GM18858 (cell line): ENCODE results near the gene TENM4.

ENCODE experiments used
- ATAC-seq: cut with Tn5 transposase; IDR thresholded peaks from one replicate; pipeline ENCODE4 v1.9.1; 2021; ENCODE audit not compliant: unreplicated experiment

The TENM4 gene

GRCh38 chr11:79189601-79190000 is 251.2 kb downstream of the TENM4 start:
- ATAC-seq, result no peak

GRCh38 chr11:79189055-79189454 is 251.8 kb downstream of the TENM4 start:
- no peak for ATAC-seq

- no peak for ATAC-seq
Observed at GRCh38 chr11:79186669-79187068, 254.2 kb downstream of the TENM4 start.

- no peak for ATAC-seq
Observed at GRCh38 chr11:79185351-79185750, 255.5 kb downstream of the TENM4 start.

- ATAC-seq, result no peak
Observed at GRCh38 chr11:79184285-79184684, 256.5 kb downstream of the TENM4 start.

- ATAC-seq, result no peak
Observed at GRCh38 chr11:79182794-79183193, 258.0 kb downstream of the TENM4 start.

GRCh38 chr11:79179087-79179486 is 261.7 kb downstream of the TENM4 start:
- ATAC-seq, result no peak

- ATAC-seq, result no peak
Observed at GRCh38 chr11:79174045-79175008, 266.5 kb downstream of the TENM4 start.

- ATAC-seq, result no peak
Observed at GRCh38 chr11:79173615-79174014, 267.2 kb downstream of the TENM4 start.

GRCh38 chr11:79170321-79170720 is 270.5 kb downstream of the TENM4 start:
- no peak for ATAC-seq

- ATAC-seq, result no peak
Observed at GRCh38 chr11:79168530-79169110, 272.2 kb downstream of the TENM4 start.

GRCh38 chr11:79167510-79168188 is 273.2 kb downstream of the TENM4 start:
- ATAC-seq, result no peak

GRCh38 chr11:79165908-79166307 is 274.9 kb downstream of the TENM4 start:
- ATAC-seq, result no peak

GRCh38 chr11:79160791-79161403 is 279.9 kb downstream of the TENM4 start:
- no peak for ATAC-seq

GRCh38 chr11:79159657-79160450 is 281.0 kb downstream of the TENM4 start:
- no peak for ATAC-seq

- ATAC-seq, result no peak
Observed at GRCh38 chr11:79157738-79158137, 283.1 kb downstream of the TENM4 start.

GRCh38 chr11:79156031-79156430 is 284.8 kb downstream of the TENM4 start:
- no peak for ATAC-seq

GRCh38 chr11:79155237-79155636 is 285.6 kb downstream of the TENM4 start:
- ATAC-seq, result no peak

GRCh38 chr11:79152511-79152910 is 288.3 kb downstream of the TENM4 start:
- no peak for ATAC-seq

GRCh38 chr11:79151396-79151795 is 289.4 kb downstream of the TENM4 start:
- ATAC-seq, result no peak

- ATAC-seq, result no peak
Observed at GRCh38 chr11:79150966-79151365, 289.9 kb downstream of the TENM4 start.
